Measurements from ENCODE around the gene FIGN. TPM values are rescaled to one million over a fixed set of nuclear protein-coding genes. Genes with fewer than 3 reads are reported as not detected.

Gene FIGN
- polyA plus RNA-seq, 6 donors from 2014 or later: not detected

- Mint-ChIP-seq H3K4me3 (no peak overlapping the region), H3K9me3 (peaks cover 0 to 6% (median 0%) of the 10 kb centered on the region in 7 donors), H3K27me3 (peaks cover 0 to 6% (median 0%) of the 10 kb centered on the region in 3 donors), H3K27ac (no peak overlapping the region), H3K4me1 (no peaks in the 10 kb centered on the region), H3K36me3 (no peaks in the 10 kb centered on the region)
- ATAC-seq (ENCODE audit: low read depth in 2 of 2): no peak
- no peak for DNase-seq
Measured at GRCh38 chr2:163692081-163692480, 43.7 kb downstream of the FIGN start.

GRCh38 chr2:163690896-163691295 is 44.9 kb downstream of the FIGN start:
- H3K27ac Mint-ChIP-seq: no peak overlapping the region
- DNase-seq (no peak), ATAC-seq (ENCODE audit: low read depth in 2 of 2) (no peak)
- H3K27me3 Mint-ChIP-seq: peaks cover 0 to 6% (median 0%) of the 10 kb centered on the region in 3 donors
- no peak overlapping the region for H3K4me3 Mint-ChIP-seq
- peaks cover 0 to 6% (median 0%) of the 10 kb centered on the region in 7 donors for H3K9me3 Mint-ChIP-seq
- no peaks in the 10 kb centered on the region for H3K36me3 Mint-ChIP-seq
- H3K4me1 Mint-ChIP-seq: no peaks in the 10 kb centered on the region

DNA sequence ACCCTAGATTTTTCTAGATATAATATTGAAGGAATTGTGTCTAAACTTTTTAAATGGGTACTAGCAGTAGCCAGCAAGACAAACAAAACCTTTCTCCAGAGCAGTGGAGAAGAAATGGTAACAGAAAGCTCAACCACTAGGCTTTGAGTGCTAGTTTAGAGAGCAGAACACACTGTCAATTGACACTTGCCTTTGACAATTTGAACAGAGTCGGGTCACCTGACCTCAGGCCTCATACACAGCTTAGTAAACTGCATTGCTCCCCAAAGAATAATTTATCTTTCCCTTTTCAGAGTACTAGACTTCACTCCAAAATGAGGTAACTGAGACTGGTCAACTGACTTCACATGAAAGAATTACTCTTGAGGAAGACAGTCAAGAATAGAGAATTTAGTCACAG is 48.6 kb downstream of the FIGN start:
- ATAC-seq (ENCODE audit: low read depth in 2 of 2): no peak
- Mint-ChIP-seq H3K9me3 (no peaks in the 10 kb centered on the region), H3K36me3 (no peaks in the 10 kb centered on the region), H3K4me3 (no peak overlapping the region), H3K4me1 (no peaks in the 10 kb centered on the region), H3K27me3 (no peaks in the 10 kb centered on the region), H3K27ac (no peak overlapping the region)
- no peak for DNase-seq

DNA sequence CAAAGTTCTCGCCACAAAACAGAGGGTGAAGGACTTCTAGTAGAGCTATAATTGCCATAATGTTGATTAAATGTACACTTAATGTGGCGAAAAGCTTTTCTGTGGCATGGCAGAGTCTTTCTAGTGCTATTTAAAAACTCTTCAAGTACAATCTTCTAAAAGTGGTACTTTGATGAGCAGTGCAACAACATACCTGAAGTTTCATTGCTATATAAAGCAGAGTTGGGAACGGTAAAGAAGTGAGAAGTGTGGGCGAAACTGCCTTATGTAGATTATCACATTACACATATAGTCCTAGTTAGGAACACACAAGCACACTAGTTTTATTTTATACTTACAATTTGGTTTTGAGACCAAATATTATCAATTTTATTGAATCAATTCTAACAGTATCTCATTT is 49.5 kb downstream of the FIGN start:
- no peaks in the 10 kb centered on the region for H3K36me3 Mint-ChIP-seq
- no peak overlapping the region for H3K27ac Mint-ChIP-seq
- H3K9me3 Mint-ChIP-seq: no peaks in the 10 kb centered on the region
- no peak for DNase-seq
- no peak overlapping the region for H3K4me3 Mint-ChIP-seq
- no peaks in the 10 kb centered on the region for H3K4me1 Mint-ChIP-seq
- ATAC-seq (ENCODE audit: low read depth in 2 of 2): no peak
- H3K27me3 Mint-ChIP-seq: no peaks in the 10 kb centered on the region

- no peak for ATAC-seq (ENCODE audit: low read depth in 2 of 2)
Measured at GRCh38 chr2:163682695-163683094, 53.1 kb downstream of the FIGN start.

GRCh38 chr2:163681745-163682144 is 54.1 kb downstream of the FIGN start:
- DNase-seq (no peak), ATAC-seq (ENCODE audit: low read depth in 2 of 2) (no peak)
- no peaks in the 10 kb centered on the region for H3K36me3 Mint-ChIP-seq
- peaks cover 0 to 4% (median 0%) of the 10 kb centered on the region in 7 donors for H3K9me3 Mint-ChIP-seq
- H3K27me3 Mint-ChIP-seq: no peaks in the 10 kb centered on the region
- H3K27ac Mint-ChIP-seq: no peak overlapping the region
- no peaks in the 10 kb centered on the region for H3K4me1 Mint-ChIP-seq
- no peak overlapping the region for H3K4me3 Mint-ChIP-seq

More at GRCh38 chr2:163682695-163683094, 53.1 kb downstream of the FIGN start:
- Mint-ChIP-seq H3K9me3 (peaks cover 0 to 4% (median 0%) of the 10 kb centered on the region in 7 donors), H3K4me3 (no peak overlapping the region), H3K27me3 (no peaks in the 10 kb centered on the region), H3K27ac (no peak overlapping the region), H3K4me1 (no peaks in the 10 kb centered on the region), H3K36me3 (no peaks in the 10 kb centered on the region)
- no peak for DNase-seq

DNA sequence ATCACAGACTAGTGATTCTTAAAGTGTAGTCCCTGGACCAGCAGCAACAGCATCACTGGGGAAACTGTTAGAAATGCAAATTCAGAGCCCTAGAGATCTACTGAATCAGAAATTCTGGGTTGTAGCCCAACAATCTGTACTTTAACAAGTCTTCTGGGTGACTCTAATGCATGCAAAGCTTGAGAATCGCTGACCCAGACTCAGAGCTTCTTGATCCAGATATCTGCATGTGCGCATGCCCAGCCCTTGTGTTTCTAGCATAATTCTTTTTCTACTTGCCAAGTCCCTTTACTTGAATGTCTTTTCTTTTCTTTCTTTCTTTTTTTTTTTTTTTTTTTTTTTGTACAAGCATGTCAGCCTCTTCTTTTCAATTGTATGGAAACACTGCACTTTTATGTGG is 60.4 kb downstream of the FIGN start:
- Mint-ChIP-seq H3K4me1 (no peaks in the 10 kb centered on the region), H3K27me3 (no peaks in the 10 kb centered on the region), H3K36me3 (no peaks in the 10 kb centered on the region), H3K9me3 (peaks cover 0 to 4% (median 0%) of the 10 kb centered on the region in 7 donors), H3K27ac (no peak overlapping the region), H3K4me3 (no peak overlapping the region)
- DNase-seq (no peak), ATAC-seq (ENCODE audit: low read depth in 2 of 2) (no peak)

DNA sequence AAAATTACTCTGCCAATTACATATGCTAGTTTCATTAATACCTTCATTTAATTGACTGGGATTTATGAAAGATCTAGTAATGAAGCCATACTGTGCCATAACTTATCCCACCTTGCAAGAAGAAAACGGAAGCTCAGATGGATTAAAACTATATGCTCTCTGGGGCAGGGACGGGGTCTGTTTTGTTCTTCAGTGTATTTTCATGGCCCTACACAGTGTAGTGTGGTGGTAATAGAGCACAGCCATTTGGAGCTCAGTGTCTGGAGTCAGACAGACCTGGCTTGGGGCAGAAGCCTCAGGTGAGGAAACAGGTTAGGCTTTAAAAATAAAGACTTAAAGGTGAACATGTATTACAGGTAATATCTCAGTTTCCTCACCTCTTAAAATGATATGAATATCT is 62.3 kb downstream of the FIGN start:
- H3K9me3 Mint-ChIP-seq: no peaks in the 10 kb centered on the region
- no peak overlapping the region for H3K4me3 Mint-ChIP-seq
- ATAC-seq (ENCODE audit: low read depth in 2 of 2): no peak
- no peak for DNase-seq
- no peaks in the 10 kb centered on the region for H3K27me3 Mint-ChIP-seq
- H3K4me1 Mint-ChIP-seq: no peaks in the 10 kb centered on the region
- H3K27ac Mint-ChIP-seq: no peak overlapping the region
- H3K36me3 Mint-ChIP-seq: no peaks in the 10 kb centered on the region

GRCh38 chr2:163670929-163671328 is 64.9 kb downstream of the FIGN start:
- Mint-ChIP-seq H3K4me3 (no peak overlapping the region), H3K27me3 (no peaks in the 10 kb centered on the region), H3K4me1 (no peaks in the 10 kb centered on the region), H3K36me3 (no peaks in the 10 kb centered on the region), H3K9me3 (no peaks in the 10 kb centered on the region), H3K27ac (no peak overlapping the region)
- no peak for DNase-seq
- ATAC-seq (ENCODE audit: low read depth in 2 of 2): no peak

GRCh38 chr2:163669506-163669905 is 66.3 kb downstream of the FIGN start:
- ATAC-seq (ENCODE audit: low read depth in 2 of 2): no peak
- Mint-ChIP-seq H3K27me3 (peaks cover 0 to 3% (median 0%) of the 10 kb centered on the region in 3 donors), H3K4me1 (no peaks in the 10 kb centered on the region), H3K4me3 (no peak overlapping the region), H3K27ac (no peak overlapping the region), H3K36me3 (no peaks in the 10 kb centered on the region), H3K9me3 (no peaks in the 10 kb centered on the region)
- DNase-seq: no peak

GRCh38 chr2:163667064-163667887 is 68.5 kb downstream of the FIGN start:
- no peaks in the 10 kb centered on the region for H3K36me3 Mint-ChIP-seq
- DNase-seq (no peak), ATAC-seq (ENCODE audit: low read depth in 2 of 2) (no peak)

GRCh38 chr2:163665817-163666216 is 70.0 kb downstream of the FIGN start:
- Mint-ChIP-seq H3K4me1 (no peaks in the 10 kb centered on the region), H3K36me3 (no peaks in the 10 kb centered on the region)

More at GRCh38 chr2:163667064-163667887, 68.5 kb downstream of the FIGN start:
- Mint-ChIP-seq H3K4me1 (no peaks in the 10 kb centered on the region), H3K9me3 (peaks cover 0 to 6% (median 5%) of the 10 kb centered on the region in 7 donors), H3K27me3 (peaks cover 0 to 3% (median 0%) of the 10 kb centered on the region in 3 donors), H3K27ac (no peak overlapping the region), H3K4me3 (no peak overlapping the region)

GRCh38 chr2:163665051-163665450 is 70.8 kb downstream of the FIGN start:
- peaks cover 2 to 9% (median 5%) of the 10 kb centered on the region in 7 donors for H3K9me3 Mint-ChIP-seq
- ATAC-seq (ENCODE audit: low read depth in 2 of 2) (no peak), DNase-seq (no peak)
- H3K4me3 Mint-ChIP-seq: no peak overlapping the region
- H3K36me3 Mint-ChIP-seq: no peaks in the 10 kb centered on the region
- no peaks in the 10 kb centered on the region for H3K4me1 Mint-ChIP-seq
- H3K27me3 Mint-ChIP-seq: peaks cover 0 to 3% (median 0%) of the 10 kb centered on the region in 3 donors
- no peak overlapping the region for H3K27ac Mint-ChIP-seq

More at GRCh38 chr2:163665817-163666216, 70.0 kb downstream of the FIGN start:
- no peak for ATAC-seq (ENCODE audit: low read depth in 2 of 2)
- no peak overlapping the region for H3K4me3 Mint-ChIP-seq
- H3K27me3 Mint-ChIP-seq: peaks cover 0 to 3% (median 0%) of the 10 kb centered on the region in 3 donors
- DNase-seq: no peak
- H3K9me3 Mint-ChIP-seq: peaks cover 2 to 9% (median 5%) of the 10 kb centered on the region in 7 donors
- H3K27ac Mint-ChIP-seq: no peak overlapping the region

DNA sequence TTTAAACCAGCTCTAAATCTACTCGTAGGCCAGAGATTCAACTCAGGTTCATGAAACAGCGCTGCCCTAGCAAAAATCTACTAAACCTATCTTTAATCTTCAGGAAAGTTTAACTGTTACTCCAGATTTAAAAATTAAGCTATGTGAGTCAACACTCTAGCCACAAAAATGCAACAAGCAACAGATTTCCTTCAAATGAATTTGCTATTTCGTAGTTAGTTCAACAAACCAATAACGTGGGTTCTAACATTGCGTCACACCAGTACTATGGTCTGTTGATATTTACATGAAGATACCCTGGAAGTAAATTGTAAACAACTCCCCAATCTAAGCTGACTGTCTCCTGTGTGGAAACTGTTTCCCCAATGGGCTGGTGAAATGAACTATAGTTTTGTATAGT is 71.2 kb downstream of the FIGN start:
- ATAC-seq (ENCODE audit: low read depth in 2 of 2): no peak
- Mint-ChIP-seq H3K4me3 (no peak overlapping the region), H3K36me3 (no peaks in the 10 kb centered on the region)

More for the DNA sequence above, 71.2 kb downstream of the FIGN start:
- peaks cover 2 to 9% (median 5%) of the 10 kb centered on the region in 7 donors for H3K9me3 Mint-ChIP-seq
- no peaks in the 10 kb centered on the region for H3K4me1 Mint-ChIP-seq
- peaks cover 0 to 3% (median 0%) of the 10 kb centered on the region in 3 donors for H3K27me3 Mint-ChIP-seq
- no peak for DNase-seq
- H3K27ac Mint-ChIP-seq: no peak overlapping the region

All from naive B cell (primary cell).